ENCODE data around the gene TMEM120B. TPM values are rescaled to one million over a fixed set of nuclear protein-coding genes. Genes with fewer than 3 reads are reported as not detected.

The TMEM120B gene
- polyA plus RNA-seq, 1 donor from 2014 or later, result 9.8 TPM

DNA sequence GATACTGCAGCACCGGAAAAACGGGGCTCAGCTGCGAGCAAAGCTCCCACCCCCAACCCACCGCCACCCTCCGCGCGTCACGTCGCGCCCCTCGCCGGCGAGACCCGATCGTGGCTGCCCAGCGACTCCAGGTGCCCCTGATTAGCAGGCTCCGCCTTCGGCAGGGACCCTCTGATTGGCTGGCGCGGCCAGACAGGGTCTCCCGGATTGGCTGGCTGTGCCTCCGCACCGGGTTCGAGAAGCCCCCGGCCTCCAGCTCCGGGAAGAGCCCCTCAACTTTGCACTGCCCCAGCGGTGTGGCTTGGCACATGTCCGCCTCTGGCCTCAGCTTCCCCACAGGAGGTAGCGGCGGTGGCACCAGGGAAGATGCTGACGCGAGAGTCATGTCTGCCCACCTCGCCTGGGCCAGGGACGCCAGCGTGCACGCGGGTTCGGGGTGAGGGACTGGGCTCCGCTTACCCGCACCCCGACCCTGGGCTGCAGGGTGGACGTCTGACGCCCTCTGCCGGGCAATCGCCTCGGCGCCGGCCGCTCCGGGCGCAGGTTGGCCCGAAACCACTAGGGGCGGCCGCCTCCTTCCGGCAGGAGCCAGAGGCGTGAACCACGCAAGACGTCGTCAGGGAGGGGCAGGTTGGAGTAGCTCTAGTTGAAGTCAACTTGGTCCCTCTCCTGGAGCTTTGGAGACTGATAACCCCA lies 81.4 kb downstream of the TMEM120B start:
- H3K4me3 ChIP-seq (ENCODE audit: low read length), result peak overlapping the region; percentile 62
- peak overlapping the region; percentile 56 for H3K27ac ChIP-seq (ENCODE audit: low read length)
- peaks cover 35% of the 10 kb centered on the region for H4K20me1 ChIP-seq (ENCODE audit: insufficient read depth)
- H3K36me3 ChIP-seq (ENCODE audit: insufficient read depth, low read length), result no peaks in the 10 kb centered on the region
- no peaks in the 10 kb centered on the region for H3K9me3 ChIP-seq (ENCODE audit: low read length)
- peaks cover 25% of the 10 kb centered on the region for H3K79me2 ChIP-seq (replicated peaks; ENCODE audit: insufficient read depth, low read length)
- TF ChIP-seq TAF1 (IDR thresholded peaks at IDR 0.05; ENCODE audit: low read depth), result no peak
- peak; percentile 74 for TF ChIP-seq RAD21 (conservative IDR thresholded peaks at IDR 0.05)
- TF ChIP-seq EP300 (conservative IDR thresholded peaks at IDR 0.05; ENCODE audit: poor library complexity, severe bottlenecking), result no peak
- peak; percentile 99 for TF ChIP-seq CTCF (IDR thresholded peaks at IDR 0.05; ENCODE audit: poor library complexity, severe bottlenecking)
- no peak for TF ChIP-seq EZH2 (IDR thresholded peaks at IDR 0.05; ENCODE audit: borderline replicate concordance, insufficient read depth, low read length, poor library complexity, severe bottlenecking)
- peak; percentile 22 for TF ChIP-seq POLR2AphosphoS5 (IDR thresholded peaks at IDR 0.05)
- TF ChIP-seq MXI1 (conservative IDR thresholded peaks at IDR 0.05; ENCODE audit: poor library complexity, severe bottlenecking), result peak; percentile 76
- TF ChIP-seq, protein P1, sequence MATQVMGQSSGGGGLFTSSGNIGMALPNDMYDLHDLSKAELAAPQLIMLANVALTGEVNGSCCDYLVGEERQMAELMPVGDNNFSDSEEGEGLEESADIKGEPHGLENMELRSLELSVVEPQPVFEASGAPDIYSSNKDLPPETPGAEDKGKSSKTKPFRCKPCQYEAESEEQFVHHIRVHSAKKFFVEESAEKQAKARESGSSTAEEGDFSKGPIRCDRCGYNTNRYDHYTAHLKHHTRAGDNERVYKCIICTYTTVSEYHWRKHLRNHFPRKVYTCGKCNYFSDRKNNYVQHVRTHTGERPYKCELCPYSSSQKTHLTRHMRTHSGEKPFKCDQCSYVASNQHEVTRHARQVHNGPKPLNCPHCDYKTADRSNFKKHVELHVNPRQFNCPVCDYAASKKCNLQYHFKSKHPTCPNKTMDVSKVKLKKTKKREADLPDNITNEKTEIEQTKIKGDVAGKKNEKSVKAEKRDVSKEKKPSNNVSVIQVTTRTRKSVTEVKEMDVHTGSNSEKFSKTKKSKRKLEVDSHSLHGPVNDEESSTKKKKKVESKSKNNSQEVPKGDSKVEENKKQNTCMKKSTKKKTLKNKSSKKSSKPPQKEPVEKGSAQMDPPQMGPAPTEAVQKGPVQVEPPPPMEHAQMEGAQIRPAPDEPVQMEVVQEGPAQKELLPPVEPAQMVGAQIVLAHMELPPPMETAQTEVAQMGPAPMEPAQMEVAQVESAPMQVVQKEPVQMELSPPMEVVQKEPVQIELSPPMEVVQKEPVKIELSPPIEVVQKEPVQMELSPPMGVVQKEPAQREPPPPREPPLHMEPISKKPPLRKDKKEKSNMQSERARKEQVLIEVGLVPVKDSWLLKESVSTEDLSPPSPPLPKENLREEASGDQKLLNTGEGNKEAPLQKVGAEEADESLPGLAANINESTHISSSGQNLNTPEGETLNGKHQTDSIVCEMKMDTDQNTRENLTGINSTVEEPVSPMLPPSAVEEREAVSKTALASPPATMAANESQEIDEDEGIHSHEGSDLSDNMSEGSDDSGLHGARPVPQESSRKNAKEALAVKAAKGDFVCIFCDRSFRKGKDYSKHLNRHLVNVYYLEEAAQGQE (IDR thresholded peaks at IDR 0.05; ENCODE audit: borderline replicate concordance), result no peak
- peak; percentile 76 for TF ChIP-seq SMC3 (conservative IDR thresholded peaks at IDR 0.05; ENCODE audit: poor library complexity)
- H3K9ac ChIP-seq (ENCODE audit: low read length), result peak overlapping the region; percentile 28
- H3K9me2 ChIP-seq (ENCODE audit: insufficient read depth, low read length), result no peaks in the 10 kb centered on the region
- H3K27me3 ChIP-seq (ENCODE audit: insufficient read depth, low read depth, low read length), result peaks cover 11% of the 10 kb centered on the region
- H3F3A ChIP-seq (ENCODE audit: insufficient read depth, low read length, poor library complexity, severe bottlenecking), result no peaks in the 10 kb centered on the region
- no peak overlapping the region for H2AFZ ChIP-seq (ENCODE audit: low read depth, low read length)
- peak overlapping the region; percentile 37 for H3K4me2 ChIP-seq (ENCODE audit: low read length)

DNA sequence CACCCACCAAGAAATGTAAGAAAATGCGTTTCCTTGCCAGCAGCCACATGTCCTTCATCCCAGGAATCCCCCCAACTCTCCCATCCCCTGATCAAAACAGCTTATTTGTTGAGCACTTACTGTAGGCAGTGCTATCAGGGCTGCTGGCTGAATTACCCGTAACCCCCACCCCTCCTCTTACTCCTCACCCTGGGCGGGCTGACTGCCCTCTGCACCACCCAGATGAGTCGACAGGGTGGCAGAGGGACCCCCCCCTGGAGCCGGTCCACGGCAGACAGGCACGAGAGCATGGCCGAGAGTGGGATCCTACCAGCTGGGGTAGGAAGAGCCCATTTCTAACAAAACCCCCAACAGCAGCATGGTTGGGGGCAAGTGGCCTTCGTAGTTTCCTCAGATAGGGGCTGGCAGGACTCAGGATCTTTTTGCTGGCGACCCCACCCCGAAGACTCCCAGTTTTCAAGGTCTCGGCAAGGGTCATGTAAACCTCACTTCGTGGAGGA lies 82.0 kb downstream of the TMEM120B start:
- TF ChIP-seq SMC3 (conservative IDR thresholded peaks at IDR 0.05; ENCODE audit: poor library complexity) (no peak), CTCF (IDR thresholded peaks at IDR 0.05; ENCODE audit: poor library complexity, severe bottlenecking) (no peak), POLR2AphosphoS5 (IDR thresholded peaks at IDR 0.05) (peak; percentile 30)
- no peak overlapping the region for H3K4me2 ChIP-seq (ENCODE audit: low read length)
- H3K4me3 ChIP-seq (ENCODE audit: low read length), result peak overlapping the region; percentile 62
- peaks cover 29% of the 10 kb centered on the region for H3K79me2 ChIP-seq (replicated peaks; ENCODE audit: insufficient read depth, low read length)
- no peaks in the 10 kb centered on the region for H3K9me2 ChIP-seq (ENCODE audit: insufficient read depth, low read length)
- H3K27me3 ChIP-seq (ENCODE audit: insufficient read depth, low read depth, low read length), result peaks cover 11% of the 10 kb centered on the region
- peak overlapping the region; percentile 44 for H3K9ac ChIP-seq (ENCODE audit: low read length)
- H2AFZ ChIP-seq (ENCODE audit: low read depth, low read length), result no peak overlapping the region
- no peaks in the 10 kb centered on the region for H3K9me3 ChIP-seq (ENCODE audit: low read length)
- H3K36me3 ChIP-seq (ENCODE audit: insufficient read depth, low read length), result no peaks in the 10 kb centered on the region
- peaks cover 39% of the 10 kb centered on the region for H4K20me1 ChIP-seq (ENCODE audit: insufficient read depth)
- H3K27ac ChIP-seq (ENCODE audit: low read length), result peak overlapping the region; percentile 56
- H3F3A ChIP-seq (ENCODE audit: insufficient read depth, low read length, poor library complexity, severe bottlenecking), result no peaks in the 10 kb centered on the region
